ENCODE data around the gene FAM229B. TPM values are rescaled to one million over a fixed set of nuclear protein-coding genes. Genes with fewer than 3 reads are reported as not detected.

FAM229B gene
- total and polyA plus RNA-seq, 2 donors from 2014 or later: 27.2 to 77.1 TPM

GRCh38 chr6:112038756-112039430 is 48.5 kb upstream of the FAM229B start:
- intact Hi-C loops (cut with DNase I): no loop called here
- Histone ChIP-seq H3K27ac (ENCODE audit: low read depth in 2 of 2, low read length in 2 of 2) (no peak overlapping the region), H3K27me3 (ENCODE audit: control insufficient read depth, insufficient read depth, low read length) (no peaks in the 10 kb centered on the region), H3K4me3 (ENCODE audit: low read length in 3 of 3) (no peak overlapping the region), H3K9ac (ENCODE audit: low read length in 3 of 3) (no peak overlapping the region), H3K36me3 (ENCODE audit: control insufficient read depth in 2 of 3, insufficient read depth in 3 of 3, low read length in 3 of 3) (no peaks in the 10 kb centered on the region), H3K4me1 (ENCODE audit: control insufficient read depth in 2 of 3, insufficient read depth in 2 of 3, low read depth in 1 of 3, low read length in 3 of 3) (peaks cover under 1 to 2% (median 2%) of the 10 kb centered on the region in 3 donors), H3K9me3 (ENCODE audit: control insufficient read depth in 2 of 3, insufficient read depth in 1 of 3, low read length in 3 of 3) (no peaks in the 10 kb centered on the region)
- TF ChIP-seq, protein P1, sequence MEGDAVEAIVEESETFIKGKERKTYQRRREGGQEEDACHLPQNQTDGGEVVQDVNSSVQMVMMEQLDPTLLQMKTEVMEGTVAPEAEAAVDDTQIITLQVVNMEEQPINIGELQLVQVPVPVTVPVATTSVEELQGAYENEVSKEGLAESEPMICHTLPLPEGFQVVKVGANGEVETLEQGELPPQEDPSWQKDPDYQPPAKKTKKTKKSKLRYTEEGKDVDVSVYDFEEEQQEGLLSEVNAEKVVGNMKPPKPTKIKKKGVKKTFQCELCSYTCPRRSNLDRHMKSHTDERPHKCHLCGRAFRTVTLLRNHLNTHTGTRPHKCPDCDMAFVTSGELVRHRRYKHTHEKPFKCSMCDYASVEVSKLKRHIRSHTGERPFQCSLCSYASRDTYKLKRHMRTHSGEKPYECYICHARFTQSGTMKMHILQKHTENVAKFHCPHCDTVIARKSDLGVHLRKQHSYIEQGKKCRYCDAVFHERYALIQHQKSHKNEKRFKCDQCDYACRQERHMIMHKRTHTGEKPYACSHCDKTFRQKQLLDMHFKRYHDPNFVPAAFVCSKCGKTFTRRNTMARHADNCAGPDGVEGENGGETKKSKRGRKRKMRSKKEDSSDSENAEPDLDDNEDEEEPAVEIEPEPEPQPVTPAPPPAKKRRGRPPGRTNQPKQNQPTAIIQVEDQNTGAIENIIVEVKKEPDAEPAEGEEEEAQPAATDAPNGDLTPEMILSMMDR (IDR thresholded peaks at IDR 0.05; ENCODE audit: borderline replicate concordance, extremely low read depth, insufficient read depth): no peak
- FAIRE-seq (no peak), DNase-seq (no peak)

DNA sequence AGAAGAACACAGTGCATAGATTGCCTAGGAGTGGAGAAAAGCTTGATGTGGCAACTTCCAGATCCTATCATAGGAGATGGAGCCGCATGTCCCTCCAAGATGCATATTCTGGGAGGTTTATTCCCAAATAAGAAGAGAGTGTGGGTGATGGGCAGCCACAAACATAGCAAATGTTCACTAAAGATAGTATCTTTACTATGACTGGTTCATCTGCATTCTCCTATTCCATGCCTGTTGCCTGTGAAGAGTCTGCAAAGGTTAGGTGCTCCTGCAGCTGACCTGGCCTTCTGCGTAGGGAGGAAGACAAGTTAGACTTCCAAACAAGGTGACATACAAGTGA is 48.0 kb upstream of the FAM229B start:
- intact Hi-C loops (cut with DNase I): no loop called here
- FAIRE-seq: no peak
- TF ChIP-seq, protein P1 (IDR thresholded peaks at IDR 0.05; ENCODE audit: borderline replicate concordance, extremely low read depth, insufficient read depth): no peak
- Histone ChIP-seq H3K4me1 (ENCODE audit: control insufficient read depth in 2 of 3, insufficient read depth in 2 of 3, low read depth in 1 of 3, low read length in 3 of 3) (peaks cover 4 to 7% (median 5%) of the 10 kb centered on the region in 3 donors), H3K27me3 (ENCODE audit: control insufficient read depth, insufficient read depth, low read length) (no peaks in the 10 kb centered on the region), H3K36me3 (ENCODE audit: control insufficient read depth in 2 of 3, insufficient read depth in 3 of 3, low read length in 3 of 3) (no peaks in the 10 kb centered on the region), H3K9me3 (ENCODE audit: control insufficient read depth in 2 of 3, insufficient read depth in 1 of 3, low read length in 3 of 3) (no peaks in the 10 kb centered on the region), H3K9ac (ENCODE audit: low read length in 3 of 3) (no peak overlapping the region), H3K4me3 (ENCODE audit: low read length in 3 of 3) (no peak overlapping the region), H3K27ac (ENCODE audit: low read depth in 2 of 2, low read length in 2 of 2) (no peak overlapping the region)
- DNase-seq: no peak

DNA sequence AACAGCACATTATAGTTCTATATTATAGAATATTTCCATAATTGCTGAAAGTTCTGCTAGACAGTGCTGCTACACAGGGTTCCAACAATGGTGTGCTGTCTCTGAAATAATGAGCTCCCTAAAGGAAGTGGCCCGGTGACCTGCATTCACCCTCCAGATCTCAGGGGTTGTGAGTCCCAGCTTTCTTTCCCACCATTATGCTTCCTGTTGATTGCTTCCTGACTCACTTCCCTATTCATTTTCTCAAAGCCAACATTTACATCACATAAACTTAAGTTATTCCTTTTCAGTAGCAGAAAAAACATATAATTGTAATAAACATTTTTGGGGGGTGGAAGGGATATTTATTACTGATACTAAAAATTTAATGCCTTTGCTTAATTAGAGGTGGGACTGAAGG is 46.4 kb upstream of the FAM229B start:
- no peak overlapping the region for H3K27ac ChIP-seq (ENCODE audit: low read depth in 2 of 2, low read length in 2 of 2)
- TF ChIP-seq, protein P1 (IDR thresholded peaks at IDR 0.05; ENCODE audit: borderline replicate concordance, extremely low read depth, insufficient read depth): no peak
- no peaks in the 10 kb centered on the region for H3K36me3 ChIP-seq (ENCODE audit: control insufficient read depth in 2 of 3, insufficient read depth in 3 of 3, low read length in 3 of 3)
- DNase-seq (no peak), FAIRE-seq (no peak)
- peaks cover 4 to 11% (median 5%) of the 10 kb centered on the region in 3 donors for H3K4me1 ChIP-seq (ENCODE audit: control insufficient read depth in 2 of 3, insufficient read depth in 2 of 3, low read depth in 1 of 3, low read length in 3 of 3)
- H3K27me3 ChIP-seq (ENCODE audit: control insufficient read depth, insufficient read depth, low read length): no peaks in the 10 kb centered on the region
- H3K9me3 ChIP-seq (ENCODE audit: control insufficient read depth in 2 of 3, insufficient read depth in 1 of 3, low read length in 3 of 3): no peaks in the 10 kb centered on the region
- no peak overlapping the region for H3K4me3 ChIP-seq (ENCODE audit: low read length in 3 of 3)
- intact Hi-C loops (cut with DNase I): no loop called here
- no peak overlapping the region for H3K9ac ChIP-seq (ENCODE audit: low read length in 3 of 3)

DNA sequence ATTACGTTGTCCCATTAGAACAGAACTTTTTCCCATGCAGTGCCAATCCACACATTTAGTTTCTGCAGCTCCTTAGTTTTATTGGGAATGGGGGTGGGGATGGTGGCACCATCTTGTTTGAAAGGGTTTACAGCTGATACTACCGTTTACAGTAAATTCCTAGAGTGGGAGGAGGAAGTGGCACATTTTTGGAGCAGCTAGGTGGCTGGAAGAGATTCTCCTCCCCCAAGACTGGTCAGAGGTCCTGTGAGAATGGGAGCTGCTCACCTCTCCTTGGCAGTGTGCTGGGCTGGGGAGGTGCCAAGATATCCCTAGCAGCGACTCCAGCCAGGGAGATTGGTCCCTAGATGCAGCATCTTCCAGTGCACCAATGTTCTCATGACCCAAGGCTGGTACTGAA is 45.9 kb upstream of the FAM229B start:
- DNase-seq: no peak
- H3K9me3 ChIP-seq (ENCODE audit: control insufficient read depth in 2 of 3, insufficient read depth in 1 of 3, low read length in 3 of 3): no peaks in the 10 kb centered on the region
- no peak overlapping the region for H3K4me3 ChIP-seq (ENCODE audit: low read length in 3 of 3)
- intact Hi-C loops (cut with DNase I): no loop called here
- no peak for FAIRE-seq
- no peaks in the 10 kb centered on the region for H3K36me3 ChIP-seq (ENCODE audit: control insufficient read depth in 2 of 3, insufficient read depth in 3 of 3, low read length in 3 of 3)
- H3K4me1 ChIP-seq (ENCODE audit: control insufficient read depth in 2 of 3, insufficient read depth in 2 of 3, low read depth in 1 of 3, low read length in 3 of 3): peaks cover 4 to 11% (median 5%) of the 10 kb centered on the region in 3 donors
- no peak overlapping the region for H3K27ac ChIP-seq (ENCODE audit: low read depth in 2 of 2, low read length in 2 of 2)
- TF ChIP-seq, protein P1 (IDR thresholded peaks at IDR 0.05; ENCODE audit: borderline replicate concordance, extremely low read depth, insufficient read depth): no peak
- no peaks in the 10 kb centered on the region for H3K27me3 ChIP-seq (ENCODE audit: control insufficient read depth, insufficient read depth, low read length)
- no peak overlapping the region for H3K9ac ChIP-seq (ENCODE audit: low read length in 3 of 3)

Data from kidney (tissue), 14 donors.